Fibroblast of gingiva (primary cell): ENCODE measurements around the gene CADM4.

ENCODE experiments used
- DNase-seq: peaks from one replicate; pipeline ENCODE4 v3.0.0-alpha.2; 2011; ENCODE audit warnings: low read depth

The CADM4 gene

GRCh38 chr19:43634068-43634467 lies 5.6 kb downstream of the CADM4 start:
- no peak for DNase-seq

- no peak for DNase-seq
Observed at GRCh38 chr19:43633520-43633919, 6.1 kb downstream of the CADM4 start.

- no peak for DNase-seq
Observed at GRCh38 chr19:43631491-43631890, 8.2 kb downstream of the CADM4 start.

GRCh38 chr19:43628646-43629326 lies 10.9 kb downstream of the CADM4 start:
- DNase-seq = no peak

- no peak for DNase-seq
Observed at GRCh38 chr19:43626838-43627237, 12.8 kb downstream of the CADM4 start.

- no peak for DNase-seq
Observed at GRCh38 chr19:43625918-43626579, 13.6 kb downstream of the CADM4 start.

DNA sequence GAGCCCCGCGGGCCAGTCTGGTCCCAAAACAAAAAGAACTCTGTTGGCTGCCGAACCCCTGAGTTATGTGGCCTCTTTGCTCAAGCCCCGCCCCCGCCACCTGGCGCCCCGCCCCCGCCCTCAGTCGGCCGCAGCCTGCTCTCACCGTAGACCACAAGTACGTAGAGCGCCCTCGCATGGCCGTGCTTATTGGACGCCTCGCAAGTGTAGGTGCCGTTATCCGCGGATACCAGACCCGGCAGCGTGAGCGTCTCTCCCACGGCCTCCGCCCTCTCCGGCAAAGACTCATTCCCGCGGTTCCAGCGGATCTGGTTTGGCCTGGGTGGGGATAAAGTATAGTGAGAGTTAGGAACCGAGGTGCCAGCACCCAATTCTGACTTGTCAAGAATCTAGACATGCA lies 14.7 kb downstream of the CADM4 start:
- DNase-seq = no peak

GRCh38 chr19:43623889-43624670 lies 15.6 kb downstream of the CADM4 start:
- no peak for DNase-seq

DNA sequence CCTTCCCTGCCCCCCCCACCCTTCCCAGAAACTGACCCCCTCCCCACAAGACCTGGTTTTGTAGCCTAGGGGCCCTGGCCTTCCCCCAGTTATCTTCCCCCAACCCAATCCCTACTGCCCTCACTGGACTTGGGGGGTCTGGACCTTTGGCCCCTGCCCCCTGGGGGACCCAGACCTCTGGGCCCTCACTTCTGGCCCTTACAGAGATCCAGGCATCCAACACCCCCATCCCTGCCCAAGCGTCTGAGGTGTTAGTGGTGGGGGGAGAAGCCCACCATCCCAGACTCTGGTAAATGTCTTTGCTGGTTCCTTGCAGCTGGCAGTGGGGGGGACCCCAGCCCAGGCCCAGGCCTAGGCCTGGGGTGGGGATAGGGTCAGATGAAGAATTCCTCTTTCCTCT lies 16.7 kb downstream of the CADM4 start:
- no peak for DNase-seq

DNA sequence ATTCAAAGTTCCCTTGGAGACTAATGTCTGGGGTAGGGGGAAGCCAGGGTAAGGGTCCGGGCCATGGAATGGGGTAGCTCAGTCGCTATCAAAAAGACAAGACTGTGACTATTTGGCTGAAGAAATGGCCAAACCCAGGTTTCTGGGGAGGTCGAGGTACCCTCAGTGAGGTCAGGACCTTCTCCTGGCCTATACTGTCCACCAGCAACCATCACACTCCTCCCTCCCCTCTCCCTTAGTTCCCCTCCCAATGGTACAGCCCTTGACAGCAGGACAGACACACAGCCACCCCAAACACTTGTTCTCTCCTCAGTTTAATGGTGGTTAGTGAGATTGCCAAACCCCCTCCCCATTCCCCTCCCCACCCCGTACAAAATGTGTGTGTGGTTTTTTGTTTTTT lies 17.6 kb downstream of the CADM4 start:
- DNase-seq = no peak

- no peak for DNase-seq
Observed at GRCh38 chr19:43620061-43621001, 19.3 kb downstream of the CADM4 start.

- peak; percentile 85 for DNase-seq
Observed at GRCh38 chr19:43619262-43620060, 20.2 kb downstream of the CADM4 start, which contains the start of gene ZNF428. Gene ZNF428, minus strand, starts transcription at chr19:43619629. Its CDS starts 5,325 bp downstream, at chr19:43614304.

GRCh38 chr19:43618921-43619261 lies 20.8 kb downstream of the CADM4 start:
- no peak for DNase-seq

GRCh38 chr19:43616954-43617353 lies 22.7 kb downstream of the CADM4 start:
- DNase-seq = no peak

DNA sequence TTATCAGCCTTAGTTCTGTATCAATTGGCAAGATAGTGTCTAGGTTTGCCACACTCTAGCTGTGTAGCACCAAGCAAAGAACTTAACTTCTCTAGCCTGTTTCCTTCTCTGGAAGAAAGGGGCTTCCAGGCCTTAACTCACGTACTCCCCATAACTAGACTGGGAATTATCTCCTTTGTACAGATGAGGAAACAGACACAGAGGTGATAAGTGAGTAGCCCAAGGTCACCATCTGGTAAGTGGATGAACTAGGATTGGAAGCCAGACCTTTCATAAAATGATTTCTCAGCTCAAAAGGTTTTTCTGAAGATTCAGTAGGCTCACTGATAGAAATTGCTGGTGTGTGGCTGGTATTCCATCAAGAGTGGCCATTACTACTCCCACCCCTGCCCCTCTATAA lies 23.3 kb downstream of the CADM4 start:
- DNase-seq = no peak

- DNase-seq = no peak
Observed at GRCh38 chr19:43612374-43612773, 27.3 kb downstream of the CADM4 start.

DNA sequence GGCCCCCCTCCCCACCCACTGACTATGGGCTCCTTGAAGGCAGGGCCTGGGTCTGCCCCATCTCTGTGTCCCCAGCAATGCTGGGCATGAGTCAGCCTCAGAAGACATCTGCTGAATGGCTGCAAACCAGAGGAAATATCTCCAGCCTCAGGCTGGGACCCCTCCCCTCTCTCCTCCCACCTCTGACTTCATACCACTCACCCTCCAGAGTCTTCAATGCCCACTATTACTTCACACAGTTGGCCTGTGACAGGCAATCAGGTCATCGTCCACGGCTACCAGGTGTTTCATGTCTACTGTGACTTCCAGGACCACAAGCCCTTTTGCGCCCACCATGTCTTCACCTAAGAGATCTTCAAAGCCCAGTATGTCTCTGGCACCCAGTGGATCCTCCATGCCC lies 27.9 kb downstream of the CADM4 start, which contains the start of gene SRRM5:
SRRM5 (plus strand) TSS at position 301 of the 400 bp plus-strand sequence; CDS start at position 335, 34 bp downstream.
- DNase-seq = no peak

DNA sequence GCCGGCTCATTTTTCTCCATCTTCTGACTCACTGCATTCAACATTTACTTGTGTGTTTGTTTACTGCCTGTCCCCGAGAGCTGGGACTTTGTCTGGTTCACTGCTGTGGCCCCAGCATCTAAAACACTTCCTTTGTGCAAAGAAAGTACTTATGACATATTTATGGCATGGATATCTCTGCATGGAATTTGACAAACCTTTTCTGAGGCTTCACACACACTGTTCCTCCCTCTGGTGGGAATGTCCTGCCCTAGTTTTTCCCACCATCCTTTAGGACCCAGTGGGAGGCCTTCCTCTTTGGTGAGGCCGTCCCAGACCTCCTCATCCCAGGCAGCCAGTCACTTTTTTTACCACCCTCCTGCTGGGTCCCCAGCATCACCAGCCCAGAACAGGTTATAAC lies 29.2 kb downstream of the CADM4 start:
- no peak for DNase-seq

DNA sequence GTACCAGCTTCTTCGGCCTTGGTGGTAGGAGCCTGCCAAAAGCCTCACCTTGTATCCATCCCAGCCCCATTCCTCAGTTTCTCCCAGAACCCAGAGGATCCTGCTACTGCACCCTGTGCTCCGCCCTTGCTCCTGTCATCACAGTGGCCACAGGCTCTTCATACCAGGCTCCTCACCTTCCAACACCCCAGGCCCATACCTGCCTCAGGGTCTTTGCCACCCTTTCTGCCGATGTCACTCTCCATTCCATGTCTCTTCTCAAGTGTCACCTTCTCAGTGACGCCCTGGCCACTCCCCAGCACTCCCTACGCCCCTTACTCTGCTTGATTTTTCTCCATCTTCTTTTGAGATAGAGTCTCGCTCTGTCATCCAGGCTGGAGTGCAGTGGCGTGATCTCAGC lies 29.8 kb downstream of the CADM4 start:
- DNase-seq = no peak

GRCh38 chr19:43607238-43608205 lies 32.1 kb downstream of the CADM4 start:
- DNase-seq = no peak
